Measurements from ENCODE around the gene NFIB. TPM values are rescaled to one million over a fixed set of nuclear protein-coding genes. Genes with fewer than 3 reads are reported as not detected.

The NFIB gene
- total and polyA plus RNA-seq, 2 donors (not counting 1 experiment from before 2014, with no cell fraction given): 29.3 to 36.3 TPM

- Histone ChIP-seq H3K4me3 (replicated peaks in 1 of 4; ENCODE audit: control extremely low read depth in 1 of 4, insufficient read depth in 1 of 4, low read depth in 3 of 4, low read length in 4 of 4) (no peak overlapping the region), H2AFZ (ENCODE audit: low read length) (no peak overlapping the region), H3K27me3 (ENCODE audit: control insufficient read depth, insufficient read depth, low read length) (no peaks in the 10 kb centered on the region), H4K20me1 (ENCODE audit: control insufficient read depth, extremely low read depth, insufficient read depth, low read length) (no peaks in the 10 kb centered on the region), H3K36me3 (ENCODE audit: control insufficient read depth, insufficient read depth, low read length) (no peaks in the 10 kb centered on the region), H3K9me3 (ENCODE audit: control insufficient read depth, insufficient read depth, low read depth, low read length) (no peaks in the 10 kb centered on the region), H3K79me2 (ENCODE audit: control insufficient read depth, insufficient read depth, low read length) (no peaks in the 10 kb centered on the region), H3K27ac (ENCODE audit: insufficient read depth, low read length) (no peak overlapping the region), H3K9ac (ENCODE audit: insufficient read depth, low read length) (no peak overlapping the region), H3K4me1 (ENCODE audit: control insufficient read depth, extremely low read depth, insufficient read depth, low read length) (peaks cover 9% of the 10 kb centered on the region), H3K4me2 (ENCODE audit: extremely low read depth, insufficient read depth, low read length) (no peak overlapping the region)
- TF ChIP-seq, protein P1, sequence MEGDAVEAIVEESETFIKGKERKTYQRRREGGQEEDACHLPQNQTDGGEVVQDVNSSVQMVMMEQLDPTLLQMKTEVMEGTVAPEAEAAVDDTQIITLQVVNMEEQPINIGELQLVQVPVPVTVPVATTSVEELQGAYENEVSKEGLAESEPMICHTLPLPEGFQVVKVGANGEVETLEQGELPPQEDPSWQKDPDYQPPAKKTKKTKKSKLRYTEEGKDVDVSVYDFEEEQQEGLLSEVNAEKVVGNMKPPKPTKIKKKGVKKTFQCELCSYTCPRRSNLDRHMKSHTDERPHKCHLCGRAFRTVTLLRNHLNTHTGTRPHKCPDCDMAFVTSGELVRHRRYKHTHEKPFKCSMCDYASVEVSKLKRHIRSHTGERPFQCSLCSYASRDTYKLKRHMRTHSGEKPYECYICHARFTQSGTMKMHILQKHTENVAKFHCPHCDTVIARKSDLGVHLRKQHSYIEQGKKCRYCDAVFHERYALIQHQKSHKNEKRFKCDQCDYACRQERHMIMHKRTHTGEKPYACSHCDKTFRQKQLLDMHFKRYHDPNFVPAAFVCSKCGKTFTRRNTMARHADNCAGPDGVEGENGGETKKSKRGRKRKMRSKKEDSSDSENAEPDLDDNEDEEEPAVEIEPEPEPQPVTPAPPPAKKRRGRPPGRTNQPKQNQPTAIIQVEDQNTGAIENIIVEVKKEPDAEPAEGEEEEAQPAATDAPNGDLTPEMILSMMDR (conservative IDR thresholded peaks at IDR 0.05 in 1 of 2, IDR thresholded peaks at IDR 0.05 in 1 of 2; ENCODE audit: low read depth in 1 of 2, low read length in 2 of 2): no peak
- TF ChIP-seq EZH2 (IDR thresholded peaks at IDR 0.05; ENCODE audit: low read length, missing control alignments): no peak
- no peak for DNase-seq (ENCODE audit: low read depth in 2 of 2)
Observed at GRCh38 chr9:14286121-14286520, 27.8 kb downstream of the NFIB start.

- peak in 1 of 2 donors; percentile 71 for DNase-seq (ENCODE audit: low read depth in 2 of 2)
- Histone ChIP-seq H3K9ac (ENCODE audit: insufficient read depth, low read length) (no peak overlapping the region), H3K4me1 (ENCODE audit: control insufficient read depth, extremely low read depth, insufficient read depth, low read length) (peaks cover 15% of the 10 kb centered on the region), H3K9me3 (ENCODE audit: control insufficient read depth, insufficient read depth, low read depth, low read length) (no peaks in the 10 kb centered on the region), H4K20me1 (ENCODE audit: control insufficient read depth, extremely low read depth, insufficient read depth, low read length) (no peaks in the 10 kb centered on the region), H3K27ac (ENCODE audit: insufficient read depth, low read length) (no peak overlapping the region), H3K4me3 (replicated peaks in 1 of 4; ENCODE audit: control extremely low read depth in 1 of 4, insufficient read depth in 1 of 4, low read depth in 3 of 4, low read length in 4 of 4) (no peak overlapping the region), H3K36me3 (ENCODE audit: control insufficient read depth, insufficient read depth, low read length) (no peaks in the 10 kb centered on the region), H3K4me2 (ENCODE audit: extremely low read depth, insufficient read depth, low read length) (no peak overlapping the region), H2AFZ (ENCODE audit: low read length) (no peak overlapping the region), H3K27me3 (ENCODE audit: control insufficient read depth, insufficient read depth, low read length) (no peaks in the 10 kb centered on the region), H3K79me2 (ENCODE audit: control insufficient read depth, insufficient read depth, low read length) (peaks cover 2% of the 10 kb centered on the region)
- TF ChIP-seq, protein P1 (conservative IDR thresholded peaks at IDR 0.05 in 1 of 2, IDR thresholded peaks at IDR 0.05 in 1 of 2; ENCODE audit: low read depth in 1 of 2, low read length in 2 of 2): no peak
- TF ChIP-seq EZH2 (IDR thresholded peaks at IDR 0.05; ENCODE audit: low read length, missing control alignments): no peak
Observed at GRCh38 chr9:14283276-14283675, 30.7 kb downstream of the NFIB start.

DNA sequence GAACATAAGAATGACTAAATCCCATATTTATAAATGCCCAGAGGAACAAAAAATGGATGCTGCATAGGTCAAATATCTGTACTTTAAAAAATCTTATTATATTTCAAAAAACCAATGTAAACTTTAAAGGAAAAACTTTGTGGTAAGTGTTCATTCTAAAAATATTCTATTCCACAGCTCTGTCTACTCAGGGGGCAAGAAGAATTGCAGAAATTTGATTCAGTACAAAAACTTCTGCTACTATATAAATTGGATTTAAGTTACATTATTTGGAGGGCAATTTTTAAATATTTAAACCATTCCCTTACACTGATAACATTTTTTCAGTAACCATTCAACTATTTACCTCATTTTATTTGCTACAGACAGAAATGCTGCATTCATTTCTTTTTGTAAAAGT is 32.1 kb downstream of the NFIB start:
- peak in 1 of 2 donors; percentile 32 for DNase-seq (ENCODE audit: low read depth in 2 of 2)
- no peak overlapping the region for H3K4me3 ChIP-seq (replicated peaks in 1 of 4; ENCODE audit: control extremely low read depth in 1 of 4, insufficient read depth in 1 of 4, low read depth in 3 of 4, low read length in 4 of 4)
- peaks cover 24% of the 10 kb centered on the region for H3K4me1 ChIP-seq (ENCODE audit: control insufficient read depth, extremely low read depth, insufficient read depth, low read length)
- H3K27ac ChIP-seq (ENCODE audit: insufficient read depth, low read length): no peak overlapping the region
- H3K27me3 ChIP-seq (ENCODE audit: control insufficient read depth, insufficient read depth, low read length): no peaks in the 10 kb centered on the region
- TF ChIP-seq, protein P1 (conservative IDR thresholded peaks at IDR 0.05 in 1 of 2, IDR thresholded peaks at IDR 0.05 in 1 of 2; ENCODE audit: low read depth in 1 of 2, low read length in 2 of 2): no peak
- no peak for TF ChIP-seq EZH2 (IDR thresholded peaks at IDR 0.05; ENCODE audit: low read length, missing control alignments)
- no peak overlapping the region for H3K4me2 ChIP-seq (ENCODE audit: extremely low read depth, insufficient read depth, low read length)
- peaks cover 2% of the 10 kb centered on the region for H3K79me2 ChIP-seq (ENCODE audit: control insufficient read depth, insufficient read depth, low read length)
- no peaks in the 10 kb centered on the region for H3K36me3 ChIP-seq (ENCODE audit: control insufficient read depth, insufficient read depth, low read length)
- no peaks in the 10 kb centered on the region for H3K9me3 ChIP-seq (ENCODE audit: control insufficient read depth, insufficient read depth, low read depth, low read length)
- no peak overlapping the region for H2AFZ ChIP-seq (ENCODE audit: low read length)
- H4K20me1 ChIP-seq (ENCODE audit: control insufficient read depth, extremely low read depth, insufficient read depth, low read length): no peaks in the 10 kb centered on the region
- no peak overlapping the region for H3K9ac ChIP-seq (ENCODE audit: insufficient read depth, low read length)
